VCaP (cell line): ENCODE results near the gene MAPK9.
A peak's percentile ranks its signal among the peaks of the same experiment; 100 is the strongest.

ENCODE experiments used
- H3K27ac ChIP-seq: fragments of 450-650 bp; 2 replicates; pipeline ENCODE4 v1.5.1; 2017
- CTCF ChIP-seq: fragments of 450-650 bp; conservative IDR thresholded peaks from 2 replicates; pipeline ENCODE4 v1.5.1; 2017; ENCODE audit warnings: mild to moderate bottlenecking, moderate library complexity

The MAPK9 gene

DNA sequence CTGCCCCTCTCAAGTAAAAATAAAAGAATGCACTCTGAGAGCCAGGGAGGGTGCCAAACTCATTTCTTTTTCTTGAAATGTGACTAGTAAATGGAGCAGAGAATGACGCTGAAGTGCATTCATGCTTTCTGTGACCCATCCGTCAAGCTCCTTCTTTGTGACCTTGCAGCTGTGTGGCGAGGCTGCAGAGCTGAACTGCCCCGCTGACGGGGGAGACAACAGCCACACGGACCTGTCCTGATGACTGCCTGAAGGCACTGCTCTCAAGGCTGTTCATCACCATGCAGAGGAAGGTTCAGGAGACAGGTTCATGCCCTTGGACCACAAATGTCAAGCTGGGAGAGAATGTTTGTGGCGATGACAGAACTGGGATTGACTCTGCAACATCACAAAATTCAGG, 61.9 kb downstream of the MAPK9 start:
- no peak overlapping the region for H3K27ac ChIP-seq
- TF ChIP-seq CTCF = no peak

DNA sequence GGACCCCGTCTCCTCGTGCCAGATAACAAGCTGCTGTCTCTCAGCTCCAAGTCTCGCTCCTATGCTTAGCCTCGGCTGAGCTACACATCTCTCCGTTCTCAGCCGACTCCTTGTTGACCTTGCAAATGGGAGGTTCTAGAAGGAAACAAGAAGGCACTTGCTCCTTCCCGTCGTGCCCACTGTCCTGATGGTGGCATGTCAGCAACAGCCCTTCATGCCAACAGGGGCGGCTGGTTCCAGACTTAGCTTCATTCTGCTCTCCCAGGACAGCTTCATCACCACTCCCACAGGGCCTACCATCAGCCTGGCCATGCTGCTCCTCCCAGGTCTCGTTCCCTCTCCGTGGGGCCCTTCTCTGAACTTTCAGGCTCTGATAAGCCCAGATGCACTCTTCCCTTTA, 69.8 kb downstream of the MAPK9 start:
- no peak overlapping the region for H3K27ac ChIP-seq
- TF ChIP-seq CTCF = no peak

- TF ChIP-seq CTCF = no peak
- H3K27ac ChIP-seq = no peak overlapping the region
Measured at GRCh38 chr5:180217797-180218196, 74.1 kb downstream of the MAPK9 start.

- TF ChIP-seq CTCF = no peak
- no peak overlapping the region for H3K27ac ChIP-seq
Measured at GRCh38 chr5:180216646-180217171, 75.2 kb downstream of the MAPK9 start.

DNA sequence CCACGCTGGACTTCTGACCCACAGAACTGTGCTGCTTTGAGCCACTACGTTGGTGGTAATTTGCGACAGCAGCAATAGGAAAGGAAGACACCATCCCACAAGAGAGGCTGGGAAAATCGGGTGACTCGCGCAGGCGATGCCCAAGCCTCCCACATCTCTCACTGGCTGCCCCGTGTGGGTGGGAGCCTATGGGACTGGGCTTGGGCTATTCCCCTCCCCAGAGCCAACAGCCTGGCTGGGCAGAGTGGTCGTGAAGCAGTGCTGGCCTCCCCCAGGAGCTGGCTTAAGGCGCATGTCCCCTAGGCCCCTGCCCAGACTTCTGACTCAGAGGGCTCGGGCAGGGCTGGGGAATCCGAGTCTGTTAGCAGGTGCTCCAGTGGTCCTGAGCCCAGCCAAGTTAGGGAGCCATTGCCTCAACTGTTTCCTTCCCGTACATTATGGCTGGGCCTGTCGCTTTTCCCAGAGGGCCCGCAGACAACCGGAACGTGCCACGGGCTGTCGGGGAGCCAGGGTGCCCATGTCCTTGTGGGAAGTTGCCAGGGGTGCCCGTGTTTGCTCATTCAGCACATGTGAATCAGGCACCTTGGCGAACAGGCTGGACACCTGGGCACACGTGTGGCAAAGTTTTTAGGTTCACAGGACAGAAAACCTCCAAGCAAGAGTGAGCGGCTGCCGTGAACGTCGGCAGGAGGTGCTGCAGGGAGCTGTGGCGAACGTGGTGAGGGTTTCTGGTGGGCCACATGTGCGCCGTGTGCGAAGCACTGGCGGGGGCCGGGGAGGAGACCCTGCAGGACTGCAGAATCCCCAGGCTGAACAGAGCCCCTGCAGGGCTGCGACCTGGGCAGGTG, 75.9 kb downstream of the MAPK9 start:
- TF ChIP-seq CTCF = no peak

GRCh38 chr5:180214870-180215770, 76.8 kb downstream of the MAPK9 start:
- H3K27ac ChIP-seq = peak overlapping the region; percentile 100; the same call in 1 of the 2 replicates
- TF ChIP-seq CTCF = no peak

More for the DNA sequence above, 75.9 kb downstream of the MAPK9 start:
- H3K27ac ChIP-seq = no peak overlapping the region

DNA sequence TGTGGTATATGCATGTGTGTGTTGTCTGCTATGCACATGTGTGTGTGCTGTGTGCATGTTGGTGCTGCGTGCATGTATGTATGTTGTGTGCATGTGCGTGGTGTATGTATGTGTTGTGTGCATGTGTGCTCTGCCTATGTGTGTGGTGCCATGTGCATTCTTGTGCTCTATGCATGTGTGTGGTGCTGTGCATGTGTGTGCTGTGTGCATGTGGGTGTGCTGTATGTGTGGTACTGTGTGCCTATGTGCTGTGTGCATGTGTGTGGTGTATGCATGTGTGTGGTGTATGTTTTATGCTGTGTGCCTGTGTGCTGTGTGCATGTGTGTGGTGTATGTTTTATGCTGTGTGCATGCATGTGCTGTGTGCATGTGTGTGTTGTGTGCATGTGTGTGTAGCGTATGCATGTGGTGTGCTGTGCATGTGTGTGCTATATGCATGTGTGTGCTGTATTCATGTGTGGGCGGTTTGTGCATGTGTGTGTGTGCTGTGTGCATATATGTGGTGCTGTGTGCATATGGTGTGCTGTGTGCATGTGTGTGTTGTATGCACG, 78.2 kb downstream of the MAPK9 start:
- TF ChIP-seq CTCF = no peak

More for the DNA sequence above, 78.2 kb downstream of the MAPK9 start:
- H3K27ac ChIP-seq = peak overlapping the region; percentile 100
